ENCODE measurements around the gene SCGB1C2.

The SCGB1C2 gene

GRCh38 chr17:170130-170670, 32.8 kb downstream of the SCGB1C2 start:
- CTCF ChIA-PET = no interaction called here
- no peak overlapping the region for H3K4me3 ChIP-seq (ENCODE audit: low read depth, low read length)
- DNase-seq (ENCODE audit: low read depth, low spot score) = no peak
- TF ChIP-seq, protein P1, sequence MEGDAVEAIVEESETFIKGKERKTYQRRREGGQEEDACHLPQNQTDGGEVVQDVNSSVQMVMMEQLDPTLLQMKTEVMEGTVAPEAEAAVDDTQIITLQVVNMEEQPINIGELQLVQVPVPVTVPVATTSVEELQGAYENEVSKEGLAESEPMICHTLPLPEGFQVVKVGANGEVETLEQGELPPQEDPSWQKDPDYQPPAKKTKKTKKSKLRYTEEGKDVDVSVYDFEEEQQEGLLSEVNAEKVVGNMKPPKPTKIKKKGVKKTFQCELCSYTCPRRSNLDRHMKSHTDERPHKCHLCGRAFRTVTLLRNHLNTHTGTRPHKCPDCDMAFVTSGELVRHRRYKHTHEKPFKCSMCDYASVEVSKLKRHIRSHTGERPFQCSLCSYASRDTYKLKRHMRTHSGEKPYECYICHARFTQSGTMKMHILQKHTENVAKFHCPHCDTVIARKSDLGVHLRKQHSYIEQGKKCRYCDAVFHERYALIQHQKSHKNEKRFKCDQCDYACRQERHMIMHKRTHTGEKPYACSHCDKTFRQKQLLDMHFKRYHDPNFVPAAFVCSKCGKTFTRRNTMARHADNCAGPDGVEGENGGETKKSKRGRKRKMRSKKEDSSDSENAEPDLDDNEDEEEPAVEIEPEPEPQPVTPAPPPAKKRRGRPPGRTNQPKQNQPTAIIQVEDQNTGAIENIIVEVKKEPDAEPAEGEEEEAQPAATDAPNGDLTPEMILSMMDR (IDR thresholded peaks at IDR 0.05; ENCODE audit: insufficient read depth, low read length, missing control alignments) = no peak
- POLR2A ChIA-PET = no interaction called here

- ChIA-PET CTCF (no interaction called here), POLR2A (no interaction called here)
- no peak for DNase-seq (ENCODE audit: low read depth, low spot score)
- TF ChIP-seq, protein P1 (IDR thresholded peaks at IDR 0.05; ENCODE audit: insufficient read depth, low read length, missing control alignments) = no peak
- no peak overlapping the region for H3K4me3 ChIP-seq (ENCODE audit: low read depth, low read length)
Measured at GRCh38 chr17:171871-172270, 34.5 kb downstream of the SCGB1C2 start.

GRCh38 chr17:172401-172800, 35.0 kb downstream of the SCGB1C2 start:
- H3K4me3 ChIP-seq (ENCODE audit: low read depth, low read length) = no peak overlapping the region
- POLR2A ChIA-PET = no interaction called here
- CTCF ChIA-PET = interaction anchor here (1.2 to 3.9 kb wide), 2 partner anchors 8 to 213 kb away, joined by 3 to 16 read pairs; no protein-coding TSS in a partner anchor
- no peak for DNase-seq (ENCODE audit: low read depth, low spot score)
- TF ChIP-seq, protein P1 (IDR thresholded peaks at IDR 0.05; ENCODE audit: insufficient read depth, low read length, missing control alignments) = no peak

GRCh38 chr17:173166-173911, 36.0 kb downstream of the SCGB1C2 start:
- DNase-seq (ENCODE audit: low read depth, low spot score) = no peak
- H3K4me3 ChIP-seq (ENCODE audit: low read depth, low read length) = no peak overlapping the region
- ChIA-PET POLR2A (no interaction called here), CTCF (interaction anchor here (0.6 to 3.9 kb wide), 3 partner anchors 9 to 212 kb away, joined by 3 to 16 read pairs (median 3); no protein-coding TSS in a partner anchor)
- TF ChIP-seq, protein P1 (IDR thresholded peaks at IDR 0.05; ENCODE audit: insufficient read depth, low read length, missing control alignments) = no peak

DNA sequence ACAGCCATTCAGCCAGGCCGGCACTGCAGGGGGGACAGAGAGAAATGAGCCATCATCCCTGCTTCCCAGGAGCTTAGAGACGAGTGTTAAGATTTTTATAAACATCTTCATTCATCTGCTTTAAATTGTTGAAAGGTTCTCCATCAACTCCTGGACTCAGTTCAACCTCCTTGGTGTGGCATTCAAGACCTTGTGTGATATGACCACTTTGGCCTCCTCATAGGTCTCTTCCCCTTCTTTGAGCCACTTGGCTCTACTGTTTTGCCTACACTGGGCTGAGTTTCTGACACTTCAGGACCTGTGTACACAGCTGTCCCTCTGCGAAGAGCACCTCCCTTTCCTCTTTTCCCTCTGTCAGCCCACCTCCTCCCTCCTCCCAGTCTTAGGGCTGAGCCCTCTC, 39.8 kb downstream of the SCGB1C2 start:
- no peak overlapping the region for H3K4me3 ChIP-seq (ENCODE audit: low read depth, low read length)
- TF ChIP-seq, protein P1 (IDR thresholded peaks at IDR 0.05; ENCODE audit: insufficient read depth, low read length, missing control alignments) = no peak
- CTCF ChIA-PET = interaction anchor here (1.1 kb wide), 1 partner anchor 14 kb away, joined by 3 read pairs; no protein-coding TSS in a partner anchor
- DNase-seq (ENCODE audit: low read depth, low spot score) = no peak
- POLR2A ChIA-PET = no interaction called here

DNA sequence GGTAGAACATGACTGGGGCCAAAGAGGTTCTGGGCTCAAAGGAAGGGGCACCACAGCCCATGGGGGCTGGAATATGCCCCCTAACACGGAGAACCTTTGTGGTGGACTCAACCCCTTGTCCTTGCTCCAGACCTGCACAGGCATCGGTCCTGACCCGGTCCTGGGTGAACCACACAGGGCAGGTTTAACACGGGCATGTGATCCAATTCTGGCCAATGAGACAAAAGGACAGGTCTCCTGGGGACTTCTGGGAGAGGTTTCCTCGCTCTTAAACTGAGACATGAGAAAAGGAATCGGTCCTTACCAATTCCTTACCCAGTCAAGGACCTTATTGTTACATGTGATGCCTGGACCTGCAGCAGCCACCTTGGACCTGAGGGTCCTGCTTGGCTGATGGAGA, 40.4 kb downstream of the SCGB1C2 start:
- H3K4me3 ChIP-seq (ENCODE audit: low read depth, low read length) = no peak overlapping the region
- no peak for DNase-seq (ENCODE audit: low read depth, low spot score)
- POLR2A ChIA-PET = no interaction called here
- CTCF ChIA-PET = no interaction called here
- TF ChIP-seq, protein P1 (IDR thresholded peaks at IDR 0.05; ENCODE audit: insufficient read depth, low read length, missing control alignments) = no peak

All from AG04449 (cell line).